ENCODE results near the gene TNC. TPM values are rescaled to one million over a fixed set of nuclear protein-coding genes. Genes with fewer than 3 reads are reported as not detected.

TNC gene
- total RNA-seq, 1 donor from 2014 or later = 5.1 TPM

GRCh38 chr9:115084709-115085108, 33.2 kb downstream of the TNC start:
- no peaks in the 10 kb centered on the region for H3K9me3 Mint-ChIP-seq (ENCODE audit: low read depth)
- no peaks in the 10 kb centered on the region for H3K27me3 Mint-ChIP-seq
- TF ChIP-seq, protein P1, sequence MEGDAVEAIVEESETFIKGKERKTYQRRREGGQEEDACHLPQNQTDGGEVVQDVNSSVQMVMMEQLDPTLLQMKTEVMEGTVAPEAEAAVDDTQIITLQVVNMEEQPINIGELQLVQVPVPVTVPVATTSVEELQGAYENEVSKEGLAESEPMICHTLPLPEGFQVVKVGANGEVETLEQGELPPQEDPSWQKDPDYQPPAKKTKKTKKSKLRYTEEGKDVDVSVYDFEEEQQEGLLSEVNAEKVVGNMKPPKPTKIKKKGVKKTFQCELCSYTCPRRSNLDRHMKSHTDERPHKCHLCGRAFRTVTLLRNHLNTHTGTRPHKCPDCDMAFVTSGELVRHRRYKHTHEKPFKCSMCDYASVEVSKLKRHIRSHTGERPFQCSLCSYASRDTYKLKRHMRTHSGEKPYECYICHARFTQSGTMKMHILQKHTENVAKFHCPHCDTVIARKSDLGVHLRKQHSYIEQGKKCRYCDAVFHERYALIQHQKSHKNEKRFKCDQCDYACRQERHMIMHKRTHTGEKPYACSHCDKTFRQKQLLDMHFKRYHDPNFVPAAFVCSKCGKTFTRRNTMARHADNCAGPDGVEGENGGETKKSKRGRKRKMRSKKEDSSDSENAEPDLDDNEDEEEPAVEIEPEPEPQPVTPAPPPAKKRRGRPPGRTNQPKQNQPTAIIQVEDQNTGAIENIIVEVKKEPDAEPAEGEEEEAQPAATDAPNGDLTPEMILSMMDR (IDR thresholded peaks at IDR 0.05; ENCODE audit: unreplicated experiment) = no peak
- no peak overlapping the region for H3K4me3 Mint-ChIP-seq (ENCODE audit: low read depth)
- no peaks in the 10 kb centered on the region for H3K4me1 Mint-ChIP-seq (ENCODE audit: low read depth)
- no peak for DNase-seq (ENCODE audit: low spot score, unreplicated experiment)
- no peak overlapping the region for H3K27ac Mint-ChIP-seq
- H3K36me3 Mint-ChIP-seq (ENCODE audit: insufficient read depth) = no peaks in the 10 kb centered on the region

DNA sequence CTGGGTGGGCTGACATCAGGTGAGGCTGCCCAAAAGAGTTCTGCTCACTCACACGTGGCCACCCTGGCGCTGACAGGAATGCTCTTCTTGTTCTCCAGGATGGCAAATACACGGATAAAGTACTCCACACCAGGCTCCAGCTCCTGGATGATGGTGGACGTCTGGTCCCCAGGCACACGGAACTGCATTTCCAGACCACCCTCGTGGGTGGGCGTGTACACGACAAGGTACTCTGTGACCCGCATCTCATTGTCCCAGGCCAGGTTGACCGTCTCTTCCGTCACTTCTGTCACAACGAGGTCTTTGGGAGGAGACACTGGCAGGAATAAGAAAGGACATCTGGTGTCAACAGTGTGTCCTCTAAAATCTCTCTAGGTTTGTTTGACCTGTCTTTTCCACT, 33.8 kb downstream of the TNC start:
- no peaks in the 10 kb centered on the region for H3K27me3 Mint-ChIP-seq
- no peak for DNase-seq (ENCODE audit: low spot score, unreplicated experiment)
- no peak overlapping the region for H3K27ac Mint-ChIP-seq
- TF ChIP-seq, protein P1 (IDR thresholded peaks at IDR 0.05; ENCODE audit: unreplicated experiment) = no peak
- H3K36me3 Mint-ChIP-seq (ENCODE audit: insufficient read depth) = no peaks in the 10 kb centered on the region
- no peaks in the 10 kb centered on the region for H3K4me1 Mint-ChIP-seq (ENCODE audit: low read depth)
- no peaks in the 10 kb centered on the region for H3K9me3 Mint-ChIP-seq (ENCODE audit: low read depth)
- H3K4me3 Mint-ChIP-seq (ENCODE audit: low read depth) = no peak overlapping the region

DNA sequence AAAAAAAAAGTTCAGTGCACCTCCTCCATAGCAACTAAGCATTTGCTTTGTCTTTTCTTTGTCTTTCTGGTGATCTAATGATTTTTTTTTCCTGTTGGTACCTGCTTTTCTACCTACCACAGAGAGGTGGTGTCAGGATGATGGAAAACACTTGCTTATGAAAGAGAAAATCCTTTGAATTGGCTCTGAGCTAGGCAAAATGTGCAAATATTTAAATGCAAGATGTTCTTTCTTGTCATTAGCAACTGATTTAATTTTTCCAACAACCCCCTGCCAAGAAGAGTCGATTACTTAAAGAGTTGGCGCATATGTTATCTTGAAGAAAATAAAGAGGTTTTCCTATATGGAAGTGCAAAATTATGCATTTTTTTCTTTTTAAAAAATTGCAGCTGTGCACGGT, 37.7 kb downstream of the TNC start:
- no peak for DNase-seq (ENCODE audit: low spot score, unreplicated experiment)
- Mint-ChIP-seq H3K27ac (no peak overlapping the region), H3K4me1 (ENCODE audit: low read depth) (no peaks in the 10 kb centered on the region), H3K27me3 (no peaks in the 10 kb centered on the region), H3K9me3 (ENCODE audit: low read depth) (no peaks in the 10 kb centered on the region), H3K4me3 (ENCODE audit: low read depth) (no peak overlapping the region), H3K36me3 (ENCODE audit: insufficient read depth) (no peaks in the 10 kb centered on the region)
- TF ChIP-seq, protein P1 (IDR thresholded peaks at IDR 0.05; ENCODE audit: unreplicated experiment) = no peak

DNA sequence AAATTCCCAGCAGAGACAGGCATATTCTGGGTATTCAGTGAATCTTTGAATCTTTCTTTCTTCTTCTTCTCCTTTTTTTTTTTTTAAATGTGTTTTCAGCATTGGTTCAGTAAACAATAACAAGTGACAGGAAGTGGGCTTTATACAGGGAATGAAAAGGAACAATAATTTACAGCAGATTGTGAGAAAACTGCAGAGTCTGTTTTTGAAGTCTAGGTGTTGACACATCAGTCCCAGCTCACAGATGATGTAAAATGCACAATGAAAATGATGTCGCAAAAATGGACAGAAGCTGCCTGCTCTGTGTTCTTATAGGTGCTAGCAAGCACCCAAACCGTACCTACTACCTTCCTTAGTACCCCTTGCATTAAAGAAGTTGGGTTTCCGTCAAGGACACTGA, 38.8 kb downstream of the TNC start:
- no peaks in the 10 kb centered on the region for H3K4me1 Mint-ChIP-seq (ENCODE audit: low read depth)
- TF ChIP-seq, protein P1 (IDR thresholded peaks at IDR 0.05; ENCODE audit: unreplicated experiment) = no peak
- no peaks in the 10 kb centered on the region for H3K27me3 Mint-ChIP-seq
- H3K9me3 Mint-ChIP-seq (ENCODE audit: low read depth) = no peaks in the 10 kb centered on the region
- H3K4me3 Mint-ChIP-seq (ENCODE audit: low read depth) = no peak overlapping the region
- no peak overlapping the region for H3K27ac Mint-ChIP-seq
- no peaks in the 10 kb centered on the region for H3K36me3 Mint-ChIP-seq (ENCODE audit: insufficient read depth)
- no peak for DNase-seq (ENCODE audit: low spot score, unreplicated experiment)

DNA sequence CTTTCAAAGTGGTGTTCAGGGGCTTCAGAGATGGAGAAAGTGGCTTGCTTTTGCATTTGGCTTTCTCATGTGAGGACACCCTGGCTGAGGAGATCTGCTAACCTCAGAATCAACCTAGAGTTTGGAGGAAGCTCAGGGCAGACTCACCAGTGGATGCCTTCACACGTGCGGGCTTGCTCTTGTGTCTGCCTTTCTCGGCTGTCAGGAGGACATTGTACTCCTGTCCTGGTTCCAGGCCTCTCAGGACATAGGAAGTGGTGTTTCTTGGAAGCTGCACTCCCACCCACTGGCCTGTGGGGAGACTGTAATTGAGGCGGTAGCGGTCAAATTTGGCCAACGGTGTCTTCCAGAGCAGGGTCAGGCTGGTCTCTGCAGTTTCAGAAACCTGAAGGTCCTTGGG, 44.5 kb downstream of the TNC start:
- peaks cover 13% of the 10 kb centered on the region for H3K27me3 Mint-ChIP-seq
- no peak for DNase-seq (ENCODE audit: low spot score, unreplicated experiment)
- H3K4me3 Mint-ChIP-seq (ENCODE audit: low read depth) = no peak overlapping the region
- H3K4me1 Mint-ChIP-seq (ENCODE audit: low read depth) = peaks cover 9% of the 10 kb centered on the region
- no peaks in the 10 kb centered on the region for H3K36me3 Mint-ChIP-seq (ENCODE audit: insufficient read depth)
- TF ChIP-seq, protein P1 (IDR thresholded peaks at IDR 0.05; ENCODE audit: unreplicated experiment) = no peak
- H3K9me3 Mint-ChIP-seq (ENCODE audit: low read depth) = no peaks in the 10 kb centered on the region
- no peak overlapping the region for H3K27ac Mint-ChIP-seq

Measured in progenitor cell of endocrine pancreas (in vitro differentiated cells).